GM12878 (cell line): Measurements from ENCODE around the gene PMM1. TPM values are rescaled to one million over a fixed set of nuclear protein-coding genes. Genes with fewer than 3 reads are reported as not detected.
A peak's percentile ranks its signal among the peaks of the same experiment; 100 is the strongest.

Source experiments
- CBFB ChIP-seq: IDR thresholded peaks from 2 replicates; pipeline ENCODE4 v1.6.1; 2016; ENCODE audit warnings: antibody characterized with exemption, low read depth
- CREB1 ChIP-seq: IDR thresholded peaks from 2 replicates; pipeline ENCODE4 v1.6.1; 2012; ENCODE audit warnings: low read depth, mild to moderate bottlenecking, inconsistent platforms
- CUX1 ChIP-seq: IDR thresholded peaks from 2 replicates; pipeline ENCODE4 v1.6.1; 2012; ENCODE audit warnings: improper control_type of control experiment, low read depth, low read length; ENCODE audit not compliant: insufficient replicate concordance
- E2F4 ChIP-seq: IDR thresholded peaks from 2 replicates; pipeline ENCODE4 v1.6.1; 2012; ENCODE audit warnings: low read depth, low read length, improper control_type of control experiment
- FOS ChIP-seq: IDR thresholded peaks from 3 replicates; pipeline ENCODE4 v1.6.1; 2011; ENCODE audit warnings: borderline replicate concordance; ENCODE audit not compliant: insufficient read length; ENCODE audit errors: extremely low read depth
- HCFC1 ChIP-seq: fragments of 150-350 bp; IDR thresholded peaks from 2 replicates; pipeline ENCODE4 v1.6.1; 2014; ENCODE audit warnings: low read length
- MAX ChIP-seq: IDR thresholded peaks from 2 replicates; pipeline ENCODE4 v1.6.1; 2012; ENCODE audit warnings: low read depth, low read length, improper control_type of control experiment
- MEF2B ChIP-seq: fragments of 450-650 bp; IDR thresholded peaks from 2 replicates; pipeline ENCODE4 v1.6.1; 2018; ENCODE audit warnings: mild to moderate bottlenecking, moderate library complexity; ENCODE audit not compliant: partially characterized antibody, poor library complexity, severe bottlenecking
- MYC ChIP-seq: IDR thresholded peaks from 2 replicates; pipeline ENCODE4 v1.6.1; 2011; ENCODE audit warnings: mild to moderate bottlenecking, low read length, moderate library complexity, inconsistent platforms; ENCODE audit not compliant: insufficient read depth, insufficient replicate concordance, insufficient read length, severe bottlenecking
- NKRF ChIP-seq: fragments of 450-650 bp; conservative IDR thresholded peaks from 2 replicates; pipeline ENCODE4 v1.6.1; 2017; ENCODE audit warnings: mild to moderate bottlenecking, moderate library complexity
- NR2F1 ChIP-seq: fragments of 450-650 bp; conservative IDR thresholded peaks from 2 replicates; pipeline ENCODE4 v1.6.1; 2017; ENCODE audit warnings: mild to moderate bottlenecking
- RAD51 ChIP-seq: fragments of 450-650 bp; IDR thresholded peaks from 2 replicates; pipeline ENCODE4 v1.6.1; 2016; ENCODE audit warnings: moderate library complexity, mild to moderate bottlenecking, inconsistent platforms
- SMAD5 ChIP-seq: IDR thresholded peaks from 2 replicates; pipeline ENCODE4 v1.6.1; 2016; ENCODE audit warnings: antibody characterized with exemption, low read depth
- SPI1 ChIP-seq: IDR thresholded peaks from 2 replicates; pipeline ENCODE4 v1.6.1; 2011; ENCODE audit warnings: low read depth, mild to moderate bottlenecking, low read length, moderate library complexity, borderline replicate concordance; ENCODE audit not compliant: insufficient read depth
- ZBTB33 ChIP-seq: fragments of 450-650 bp; IDR thresholded peaks from 2 replicates; pipeline ENCODE4 v1.6.1; 2017; ENCODE audit warnings: mild to moderate bottlenecking
- ZNF207 ChIP-seq: fragments of 450-650 bp; IDR thresholded peaks from 2 replicates; pipeline ENCODE4 v1.6.1; 2014; ENCODE audit warnings: antibody characterized with exemption, mild to moderate bottlenecking, borderline replicate concordance
- polyA plus RNA-seq, 11 experiments: library from polyadenylated mRNA; depleted of rRNA in 4 of 11; unstranded in 6 of 11; stranded (reverse) in 5 of 11; fragments of >200 nt; fragmentation: Nextera tagmentation in 4 of 11; fragmentation: Illumina TruSeq in 1 of 11; extraction: Ambion mirVana in 4 of 11; extraction: Trizol in 1 of 11; gene quantifications; 1 replicate in 1 of 11; 2 replicates in 10 of 11; pipeline versions ENCODE4 v1.2.1 to v1.2.3, GENCODE V29; 2011 to 2016; ENCODE audit warnings: inconsistent platforms in 2 of 11, missing spikeins in 2 of 11, low read depth in 1 of 11
- total RNA-seq, 4 experiments: library from RNA; depleted of rRNA in 3 of 4; stranded (reverse); fragments of >200 nt in 3 of 4; fragmentation: Illumina TruSeq in 1 of 4; extraction: Trizol in 1 of 4; gene quantifications; 2 replicates each; pipeline versions ENCODE4 v1.2.1 to v1.2.3, GENCODE V29; 2013 to 2021

The PMM1 gene
- total and polyA plus RNA-seq, 10 of the 15 experiments (the other 5 are each of a cell fraction or from before 2014, with no cell fraction given): 8.2 to 32.2 (median 16.9) TPM

GRCh38 chr22:41620589-41621098 lies 31.0 kb upstream of the PMM1 start, which contains the start of gene DESI1 (continued):
- TF ChIP-seq NKRF (peak; percentile 72), E2F4 (no peak), NR2F1 (0 out of 2 replicates have a peak, but pooled peaks have one; percentile 8), RAD51 (no peak), MEF2B (no peak), CBFB (0 out of 2 replicates have a peak, but pooled peaks have one; percentile 0), CUX1 (no peak), HCFC1 (no peak), SMAD5 (peak; percentile 91), CREB1 (no peak), ZBTB33 (no peak), SPI1 (no peak), FOS (no peak), ZNF207 (peak; percentile 42; the same call in 1 of the 2 replicates), MAX (no peak; the same call in 1 of the 2 replicates), MYC (peak; percentile 39)
